Neural cell (in vitro differentiated cells): ENCODE results near the gene SNHG17.
"Not testable (repeated sequence)": the region's sequence is repeated elsewhere in the genome, so short reads cannot be mapped to it uniquely, and the experiment has no call there.

ENCODE experiments used
- CTCF ChIP-seq: fragments of 450-650 bp; IDR thresholded peaks from 2 replicates; pipeline ENCODE4 v1.5.1; 2014; ENCODE audit warnings: antibody characterized with exemption, mild to moderate bottlenecking, moderate library complexity; ENCODE audit not compliant: poor library complexity, severe bottlenecking
- MXI1 ChIP-seq: fragments of 450-650 bp; conservative IDR thresholded peaks from 2 replicates; pipeline ENCODE4 v1.6.1; 2014; ENCODE audit warnings: antibody characterized with exemption, mild to moderate bottlenecking; ENCODE audit not compliant: poor library complexity, severe bottlenecking
- POLR2AphosphoS5 ChIP-seq: IDR thresholded peaks from 2 replicates; pipeline ENCODE4 v1.6.1; 2012
- RAD21 ChIP-seq: fragments of 450-650 bp; conservative IDR thresholded peaks from 2 replicates; pipeline ENCODE4 v1.6.1; 2014; ENCODE audit warnings: antibody characterized with exemption, mild to moderate bottlenecking, moderate library complexity
- REST ChIP-seq: IDR thresholded peaks from 2 replicates; pipeline ENCODE4 v1.6.1; 2012; ENCODE audit warnings: borderline replicate concordance
- TAF1 ChIP-seq: IDR thresholded peaks from 2 replicates; pipeline ENCODE4 v1.6.1; 2012; ENCODE audit warnings: low read depth

GRCh38 chr20:38395751-38396395, 39.3 kb downstream of the SNHG17 start:
- TF ChIP-seq CTCF, MXI1, RAD21, REST, TAF1, POLR2AphosphoS5: not testable (repeated sequence)
